GM23338 (cell line): ENCODE measurements around the gene C11orf65. TPM values are rescaled to one million over a fixed set of nuclear protein-coding genes. Genes with fewer than 3 reads are reported as not detected.

Experiments
- ATAC-seq: fragments of 200-7000 bp; cut with Tn5 transposase; 3 replicates; pipeline ENCODE4 v1.9.1; 2020
- DNase-seq: peaks from one replicate; pipeline ENCODE4 v3.0.0-alpha.2; 2015; ENCODE audit warnings: low spot score
- H2AFZ ChIP-seq: fragments of 200-600 bp; sonication (generic); 2 replicates; pipeline ENCODE4 v1.8.0; 2016; ENCODE audit warnings: antibody characterized with exemption, mild to moderate bottlenecking, moderate library complexity
- H3F3A ChIP-seq: fragments of 200-600 bp; sonication (generic); replicated peaks from 2 replicates; pipeline ENCODE4 v1.8.0; 2017; ENCODE audit warnings: antibody characterized with exemption, mixed run types, low read depth
- H3K27ac ChIP-seq: fragments of 200-600 bp; sonication (generic); 2 replicates; pipeline ENCODE4 v1.6.1; 2016; ENCODE audit warnings: low read depth
- H3K27me3 ChIP-seq: fragments of 200-600 bp; sonication (generic); 2 replicates; pipeline ENCODE4 v1.8.0; 2016; ENCODE audit warnings: mild to moderate bottlenecking, mixed run types, moderate library complexity; ENCODE audit not compliant: insufficient read depth
- H3K36me3 ChIP-seq: fragments of 200-600 bp; sonication (generic); 2 replicates; pipeline ENCODE4 v1.8.0; 2016; ENCODE audit warnings: mild to moderate bottlenecking; ENCODE audit not compliant: insufficient read depth
- H3K4me1 ChIP-seq: fragments of 200-600 bp; sonication (generic); 2 replicates; pipeline ENCODE4 v1.8.0; 2016; ENCODE audit warnings: mild to moderate bottlenecking, moderate library complexity; ENCODE audit not compliant: insufficient read depth
- H3K4me2 ChIP-seq: fragments of 200-600 bp; sonication (generic); 2 replicates; pipeline ENCODE4 v1.7.1; 2017; ENCODE audit warnings: mixed run types
- H3K4me3 ChIP-seq: fragments of 200-600 bp; sonication (generic); 2 replicates; pipeline ENCODE4 v1.6.1; 2016; ENCODE audit warnings: mixed run types
- H3K79me2 ChIP-seq: fragments of 200-600 bp; sonication (generic); replicated peaks from 2 replicates; pipeline ENCODE4 v1.8.0; 2017; ENCODE audit warnings: mild to moderate bottlenecking; ENCODE audit not compliant: insufficient read depth
- H3K9me2 ChIP-seq: fragments of 200-600 bp; sonication (generic); 2 replicates; pipeline ENCODE4 v1.8.0; 2017; ENCODE audit not compliant: insufficient read depth
- H4K20me1 ChIP-seq: fragments of 200-600 bp; sonication (generic); replicated peaks from 2 replicates; pipeline ENCODE4 v1.8.0; 2017; ENCODE audit warnings: mild to moderate bottlenecking; ENCODE audit not compliant: insufficient read depth
- H3K27ac Mint-ChIP-seq: 2 replicates; pipeline ENCODE4 v1.8.0; 2020; ENCODE audit warnings: inconsistent platforms, mild to moderate bottlenecking, moderate library complexity, mixed read lengths
- H3K27me3 Mint-ChIP-seq: 3 replicates; pipeline ENCODE4 v1.8.0; 2022; ENCODE audit warnings: low read depth, mild to moderate bottlenecking, moderate library complexity, mixed read lengths, inconsistent platforms; ENCODE audit not compliant: insufficient read depth, poor library complexity
- H3K36me3 Mint-ChIP-seq: 3 replicates; pipeline ENCODE4 v1.8.0; 2021; ENCODE audit warnings: low read depth, mild to moderate bottlenecking, inconsistent platforms, moderate library complexity, mixed read lengths
- H3K4me1 Mint-ChIP-seq: 3 replicates; pipeline ENCODE4 v1.8.0; 2020; ENCODE audit warnings: mild to moderate bottlenecking, inconsistent platforms, mixed read lengths
- H3K4me3 Mint-ChIP-seq: 3 replicates; pipeline ENCODE4 v1.8.0; 2021; ENCODE audit warnings: moderate library complexity, mild to moderate bottlenecking, inconsistent platforms, mixed read lengths
- H3K9me3 Mint-ChIP-seq: 3 replicates; pipeline ENCODE4 v1.8.0; 2020; ENCODE audit warnings: moderate library complexity, mild to moderate bottlenecking, inconsistent platforms, mixed read lengths
- CREB1 ChIP-seq: fragments of 250-450 bp; sonication (Bioruptor Pico); IDR thresholded peaks from 2 replicates; pipeline ENCODE4 v1.5.0; 2020; ENCODE audit warnings: low read depth, mild to moderate bottlenecking, moderate library complexity
- CTCF ChIP-seq, 2 experiments: fragments of 200-600 bp in 1 of 2; sonication (generic) in 1 of 2; conservative IDR thresholded peaks; 2 replicates each; pipeline versions ENCODE4 v1.5.1 to v1.6.1; 2016 to 2017; ENCODE audit warnings: antibody characterized with exemption in 2 of 2, low read depth in 2 of 2, mild to moderate bottlenecking in 2 of 2, moderate library complexity in 1 of 2
- ETS1 ChIP-seq: IDR thresholded peaks from 2 replicates; pipeline ENCODE4 v1.6.1; 2016; ENCODE audit warnings: antibody characterized with exemption
- EZH2 ChIP-seq: fragments of 200-600 bp; sonication (generic); IDR thresholded peaks from one replicate; pipeline ENCODE4 v1.8.0; 2017; ENCODE audit warnings: antibody characterized with exemption, mild to moderate bottlenecking, low read depth; ENCODE audit not compliant: unreplicated experiment
- EZH2phosphoT487 ChIP-seq: fragments of 200-600 bp; sonication (generic); IDR thresholded peaks from one replicate; pipeline ENCODE4 v1.8.1; 2018; ENCODE audit warnings: antibody characterized with exemption; ENCODE audit not compliant: unreplicated experiment
- JUNB ChIP-seq: IDR thresholded peaks from one replicate; pipeline ENCODE4 v1.6.1; 2016; ENCODE audit warnings: antibody characterized with exemption; ENCODE audit not compliant: unreplicated experiment
- NANOG ChIP-seq: IDR thresholded peaks from 2 replicates; pipeline ENCODE4 v1.6.1; 2016; ENCODE audit warnings: antibody characterized with exemption, borderline replicate concordance
- POLR2AphosphoS5 ChIP-seq: IDR thresholded peaks from 2 replicates; pipeline ENCODE4 v1.6.1; 2016; ENCODE audit warnings: antibody characterized with exemption, low read depth
- REST ChIP-seq: IDR thresholded peaks from one replicate; pipeline ENCODE4 v1.6.1; 2018; ENCODE audit warnings: antibody characterized with exemption; ENCODE audit not compliant: unreplicated experiment
- STAT1 ChIP-seq: IDR thresholded peaks from one replicate; pipeline ENCODE4 v1.6.1; 2016; ENCODE audit warnings: antibody characterized with exemption; ENCODE audit not compliant: unreplicated experiment
- ZNF114 ChIP-seq: fragments of 250-450 bp; sonication (Bioruptor Pico); IDR thresholded peaks from 2 replicates; pipeline ENCODE4 v1.5.0; 2020; ENCODE audit warnings: mild to moderate bottlenecking, moderate library complexity
- ZNF331 ChIP-seq: fragments of 250-450 bp; sonication (Bioruptor Pico); IDR thresholded peaks from 2 replicates; pipeline ENCODE4 v1.5.0; 2020; ENCODE audit warnings: low read depth, mild to moderate bottlenecking, moderate library complexity
- ZNF462 ChIP-seq: fragments of 250-450 bp; sonication (Bioruptor Pico); IDR thresholded peaks from 2 replicates; pipeline ENCODE4 v1.5.0; 2020; ENCODE audit warnings: mild to moderate bottlenecking, moderate library complexity
- polyA plus RNA-seq: library from polyadenylated mRNA; unstranded; fragments of >200 nt; fragmentation: Nextera tagmentation; extraction: Ambion mirVana; gene quantifications from 2 replicates; pipeline ENCODE4 v1.2.1, GENCODE V29; 2016
- total RNA-seq: library from RNA; depleted of rRNA; stranded (reverse); fragments of >200 nt; shearing (Covaris generic); gene quantifications from 2 replicates; pipeline ENCODE4 v1.2.3, GENCODE V29; 2014

C11orf65 gene
- total and polyA plus RNA-seq, 2 experiments from 2014 or later = 0.21 to 1.7 TPM

- Histone ChIP-seq H3K4me2 (no peak overlapping the region), H3K36me3 (peaks cover 25% of the 10 kb centered on the region), H3K27me3 (no peaks in the 10 kb centered on the region), H3K9me2 (no peaks in the 10 kb centered on the region), H4K20me1 (no peaks in the 10 kb centered on the region), H3F3A (no peaks in the 10 kb centered on the region), H3K79me2 (no peaks in the 10 kb centered on the region), H3K4me1 (no peaks in the 10 kb centered on the region), H3K27ac (no peak overlapping the region), H3K4me3 (no peak overlapping the region), H2AFZ (no peak overlapping the region)
- Mint-ChIP-seq H3K4me1 (no peaks in the 10 kb centered on the region), H3K4me3 (no peak overlapping the region), H3K36me3 (peaks cover 34% of the 10 kb centered on the region), H3K9me3 (no peaks in the 10 kb centered on the region), H3K27ac (no peak overlapping the region), H3K27me3 (no peaks in the 10 kb centered on the region)
- TF ChIP-seq EZH2 = no peak
- TF ChIP-seq ZNF462 (CRISPR knock-in tag) = no peak
- no peak for TF ChIP-seq JUNB
- TF ChIP-seq POLR2AphosphoS5 = no peak
- no peak for TF ChIP-seq ZNF114 (CRISPR knock-in tag)
- TF ChIP-seq CREB1 (CRISPR knock-in tag) = no peak
- TF ChIP-seq ZNF331 = no peak
- TF ChIP-seq STAT1 = no peak
- no peak for TF ChIP-seq EZH2phosphoT487
- TF ChIP-seq REST = no peak
- TF ChIP-seq ETS1 = no peak
- TF ChIP-seq CTCF (conservative IDR thresholded peaks at IDR 0.05; ENCODE audit: low read depth in 2 of 2) = no peak
- no peak for TF ChIP-seq NANOG
- ATAC-seq (no peak), DNase-seq (no peak)
Observed at GRCh38 chr11:108351468-108351867, 115.9 kb downstream of the C11orf65 start.
